K562 (cell line): ENCODE data around the gene CLDN14. TPM values are rescaled to one million over a fixed set of nuclear protein-coding genes. Genes with fewer than 3 reads are reported as not detected.
A peak's percentile ranks its signal among the peaks of the same experiment; 100 is the strongest.

ENCODE experiments used
- ATAC-seq: fragments of 200-7000 bp; cut with Tn5 transposase; 3 replicates; pipeline ENCODE4 v1.9.1; 2020; ENCODE audit warnings: moderate library complexity
- BruUV-seq: library from RNA; stranded (reverse); fragments of 400-500 nt; replicated peaks from 2 replicates; lab custom pipeline; 2021; lab: Mats Ljungman, UMichigan
- CTCF ChIA-PET: fragments of 300-600 bp; formaldehyde crosslinking; extraction: SDS; loops from one replicate; lab custom pipeline; 2021; ENCODE audit warnings: low intra/inter-chr PET ratio; lab: Yijun Ruan, JAX
- POLR2A ChIA-PET: fragments of 300-600, 350-650 bp; sonication (Branson Sonifier 250); formaldehyde crosslinking; extraction: SDS; loops from one replicate; lab custom pipeline; 2021; ENCODE audit warnings: antibody characterized with exemption, inconsistent platforms; lab: Yijun Ruan, JAX
- DNase-seq, 4 experiments: peaks; one replicate each; pipeline versions ENCODE4 v3.0.0 to v3.0.0-alpha.2; 2011 to 2018; ENCODE audit warnings: low spot score in 3 of 4, mixed read lengths in 3 of 4; ENCODE audit errors: extremely low read depth in 1 of 4
- FAIRE-seq: peaks from 2 replicates; lab custom pipeline; 2011; peaks lifted over from hg19 to GRCh38; lab: Jason Lieb, UNC
- H2AFZ ChIP-seq: 2 replicates; pipeline ENCODE4 v1.6.0; 2011; ENCODE audit warnings: low read depth, low read length, control low read depth, inconsistent platforms
- H3K27ac ChIP-seq: fragments of 200-600 bp; 3 replicates; pipeline ENCODE4 v1.8.0; 2011; ENCODE audit warnings: low read depth, mild to moderate bottlenecking, control low read depth, inconsistent platforms, low read length, moderate library complexity, mixed read lengths; ENCODE audit errors: extremely low read depth
- H3K27me3 ChIP-seq, 2 experiments: fragments of 300-600 bp in 1 of 2; 2 replicates in 1 of 2; 3 replicates in 1 of 2; pipeline versions ENCODE4 v1.6.0 to v1.8.0; 2011; ENCODE audit warnings: inconsistent platforms in 2 of 2, low read length in 2 of 2, mild to moderate bottlenecking in 1 of 2, mixed read lengths in 1 of 2, moderate library complexity in 1 of 2; ENCODE audit not compliant: control insufficient read depth in 2 of 2, insufficient read depth in 2 of 2
- H3K36me3 ChIP-seq: fragments of 300-600 bp; 3 replicates; pipeline ENCODE4 v1.8.0; 2011; ENCODE audit warnings: mild to moderate bottlenecking, low read length, inconsistent platforms; ENCODE audit not compliant: control insufficient read depth, insufficient read depth
- H3K4me1 ChIP-seq, 2 experiments: fragments of 200-600 bp in 1 of 2; replicated peaks in 1 of 2; 2 replicates in 1 of 2; 3 replicates in 1 of 2; pipeline versions ENCODE4 v1.5.1 to v1.8.0; 2011; ENCODE audit warnings: inconsistent platforms in 2 of 2, low read length in 2 of 2, mild to moderate bottlenecking in 1 of 2, mixed read lengths in 1 of 2, moderate library complexity in 1 of 2; ENCODE audit not compliant: control insufficient read depth in 2 of 2, insufficient read depth in 2 of 2
- H3K4me2 ChIP-seq: 2 replicates; pipeline ENCODE4 v1.6.1; 2011; ENCODE audit warnings: low read length, control low read depth, inconsistent platforms, mixed read lengths; ENCODE audit not compliant: insufficient read depth
- H3K4me3 ChIP-seq: fragments of 200-600 bp; sonication (generic), shearing (Covaris generic); 2 replicates; pipeline ENCODE4 v1.5.1; 2016; ENCODE audit warnings: control low read depth, inconsistent platforms
- H3K79me2 ChIP-seq: fragments of 200-600 bp; 3 replicates; pipeline ENCODE4 v1.8.0; 2011; ENCODE audit warnings: low read length, inconsistent platforms; ENCODE audit not compliant: control insufficient read depth, insufficient read depth
- H3K9ac ChIP-seq, 2 experiments: 2 replicates each; pipeline versions ENCODE4 v1.6.0 to v1.6.1; 2011; ENCODE audit warnings: low read depth in 2 of 2, low read length in 2 of 2, control low read depth in 1 of 2, inconsistent platforms in 1 of 2, mild to moderate bottlenecking in 1 of 2, mixed read lengths in 1 of 2; ENCODE audit not compliant: insufficient read depth in 1 of 2
- H3K9me1 ChIP-seq: one replicate; pipeline ENCODE4 v1.6.0; 2011; ENCODE audit warnings: inconsistent platforms, mild to moderate bottlenecking, low read length, moderate library complexity; ENCODE audit not compliant: control insufficient read depth, insufficient read depth
- H3K9me3 ChIP-seq: replicated peaks from 2 replicates; pipeline ENCODE4 v1.5.1; 2011; ENCODE audit warnings: low read depth, low read length, inconsistent platforms; ENCODE audit not compliant: control insufficient read depth, insufficient read depth
- H4K20me1 ChIP-seq: replicated peaks from 2 replicates; pipeline ENCODE4 v1.6.1; 2011; ENCODE audit warnings: low read length, inconsistent platforms, mixed read lengths; ENCODE audit not compliant: control insufficient read depth, insufficient read depth
- CREB1 ChIP-seq, 2 experiments: sonication (generic) in 1 of 2; formaldehyde crosslinking in 1 of 2; IDR thresholded peaks; 2 replicates each; pipeline versions ENCODE4 v1.6.1 to v1.8.0; 2012 to 2022; ENCODE audit warnings: inconsistent platforms in 1 of 2, mild to moderate bottlenecking in 1 of 2, missing genetic modification reagents in 1 of 2, moderate library complexity in 1 of 2
- SMARCA4 ChIP-seq: fragments of 450-650 bp; IDR thresholded peaks from 2 replicates; pipeline ENCODE4 v1.6.1; 2016
- ZNF175 ChIP-seq: fragments of 200-800 bp; sonication (Bioruptor generic); IDR thresholded peaks from 2 replicates; pipeline ENCODE4 v1.6.1; 2016; ENCODE audit warnings: low read depth, mild to moderate bottlenecking, missing genetic modification characterization, missing compliant biosample characterization
- WGBS: fragments of 100-300 bp; shearing (Covaris generic); methylation state at CpG from one replicate; pipeline ENCODE4 v1.1.6; 2016; ENCODE audit warnings: low coverage, mixed read lengths; ENCODE audit not compliant: insufficient coverage; ENCODE audit errors: missing lambda C conversion rate; 5-methylcytosine and 5-hydroxymethylcytosine counted together
- in situ Hi-C: fragments of 300-500 bp; cut with MboI; formaldehyde crosslinking; loops from 4 replicates; pipeline ENCODE4 v1.15.0; 2018; ENCODE audit warnings: inconsistent platforms, mixed read lengths
- intact Hi-C: fragments of 100-400 bp; cut with micrococcal nuclease; formaldehyde crosslinking; loops from 2 replicates; pipeline ENCODE4 v1.14.2; 2022
- polyA plus RNA-seq, 8 experiments: library from polyadenylated mRNA; depleted of rRNA in 4 of 8; stranded (reverse) in 5 of 8; unstranded in 3 of 8; fragments of >200 nt; fragmentation: Nextera tagmentation in 2 of 8; fragmentation: Illumina TruSeq in 1 of 8; extraction: Ambion mirVana in 2 of 8; extraction: Trizol in 1 of 8; gene quantifications; 2 replicates each; pipeline versions ENCODE4 v1.2.1 to v1.2.3, GENCODE V29; 2011 to 2014; ENCODE audit warnings: inconsistent platforms in 1 of 8, missing spikeins in 1 of 8
- total RNA-seq, 7 experiments: library from RNA; depleted of rRNA in 6 of 7; stranded (reverse); fragments of >200 nt in 6 of 7; fragmentation: Illumina TruSeq in 2 of 7; extraction: Trizol in 2 of 7; gene quantifications; 2 replicates each; pipeline versions ENCODE4 v1.2.1 to v1.2.3, GENCODE V29; 2011 to 2021; ENCODE audit warnings: low replicate concordance in 1 of 7

CLDN14 gene
- total and polyA plus RNA-seq, 9 of the 15 experiments (the other 6 are each of a cell fraction or from before 2014, with no cell fraction given), result not detected

GRCh38 chr21:36461277-36461917 is 18.5 kb downstream of the CLDN14 start:
- CTCF ChIA-PET, result no interaction called here

GRCh38 chr21:36460866-36461265 is 19.1 kb downstream of the CLDN14 start:
- Histone ChIP-seq H3K4me3 (no peak overlapping the region), H3K36me3 (no peaks in the 10 kb centered on the region), H3K27ac (no peak overlapping the region), H3K4me2 (no peak overlapping the region), H3K9ac (0 out of 4 replicates have a peak overlapping the region, but pooled peaks of 1 of the 2 experiments have one; percentile 14), H3K27me3 (peaks cover 48 to 83% of the 10 kb centered on the region in 2 experiments), H3K79me2 (no peaks in the 10 kb centered on the region), H3K9me3 (no peaks in the 10 kb centered on the region), H3K9me1 (no peaks in the 10 kb centered on the region), H2AFZ (no peak overlapping the region), H4K20me1 (peaks cover 6% of the 10 kb centered on the region; the same call in 1 of the 2 replicates), H3K4me1 (peaks cover 0 to 9% of the 10 kb centered on the region in 2 experiments; a peak in 1 of 5 replicates)
- ChIA-PET CTCF (no interaction called here), POLR2A (interaction anchor here (0.6 to 1.6 kb wide), 2 partner anchors 11 to 37 kb away, joined by 3 to 8 read pairs; no protein-coding TSS in a partner anchor)
- FAIRE-seq, result no peak
- intact Hi-C loops (no loop called here), in situ Hi-C loops (no loop called here)
- no peak for ATAC-seq
- TF ChIP-seq SMARCA4 (no peak), ZNF175 (CRISPR knock-in tag) (no peak)
- WGBS, result 1% methylated on average over 16 of the region's 16 CpGs
- no TSS peak for BruUV-seq
- DNase-seq, result no peak

More at GRCh38 chr21:36461277-36461917, 18.5 kb downstream of the CLDN14 start:
- FAIRE-seq, result no peak
- ATAC-seq, result no peak
- no peaks in the 10 kb centered on the region for H3K9me1 ChIP-seq
- no peak overlapping the region for H3K27ac ChIP-seq
- H3K9ac ChIP-seq, result peak overlapping the region in 1 of 2 experiments; percentile 14; a peak in 1 of 4 replicates
- peaks cover 52 to 79% of the 10 kb centered on the region in 2 experiments for H3K27me3 ChIP-seq
- no peaks in the 10 kb centered on the region for H3K9me3 ChIP-seq
- H3K4me2 ChIP-seq, result no peak overlapping the region
- in situ Hi-C loops, result no loop called here
- TF ChIP-seq CREB1 (IDR thresholded peaks at IDR 0.05), result no peak
- no peak for TF ChIP-seq CREB1 (CRISPR knock-in tag; IDR thresholded peaks at IDR 0.05)
- no peak for TF ChIP-seq ZNF175 (CRISPR knock-in tag)
- 5% methylated on average over 34 of the region's 34 CpGs for WGBS
- no peak overlapping the region for H3K4me3 ChIP-seq
- no peaks in the 10 kb centered on the region for H3K36me3 ChIP-seq
- intact Hi-C loops, result no loop called here
- DNase-seq, result no peak
- peaks cover 0 to 9% of the 10 kb centered on the region in 2 experiments; a peak in 1 of 5 replicates for H3K4me1 ChIP-seq
- H2AFZ ChIP-seq, result no peak overlapping the region
- H4K20me1 ChIP-seq, result peaks cover 6% of the 10 kb centered on the region; the same call in 1 of the 2 replicates
- no peaks in the 10 kb centered on the region for H3K79me2 ChIP-seq
- BruUV-seq, result no TSS peak
- POLR2A ChIA-PET, result no interaction called here
